GM13976 (cell line): Measurements from ENCODE around the gene POLR2A.

Experiments
- DNase-seq: peaks from one replicate; pipeline ENCODE4 v3.0.0; 2012; ENCODE audit warnings: low spot score
- CTCF ChIP-seq: IDR thresholded peaks from 2 replicates; pipeline ENCODE4 v1.5.1; 2012; ENCODE audit warnings: borderline replicate concordance, mild to moderate bottlenecking; ENCODE audit not compliant: insufficient read depth; ENCODE audit errors: extremely low read depth, missing control alignments, control extremely low read depth
- in situ Hi-C: fragments of 300-500 bp; cut with MboI; formaldehyde crosslinking; loops from one replicate; pipeline ENCODE4 v1.12.0; 2022; ENCODE audit warnings: low sequenced_read_pairs, mixed read lengths, inconsistent platforms; ENCODE audit not compliant: unreplicated experiment

POLR2A gene

GRCh38 chr17:7486181-7486580 is 2.0 kb downstream of the POLR2A start:
- in situ Hi-C loops: no loop called here

GRCh38 chr17:7490144-7490543 is 6.0 kb downstream of the POLR2A start:
- in situ Hi-C loops: no loop called here
- TF ChIP-seq CTCF: no peak
- no peak for DNase-seq

More at GRCh38 chr17:7486181-7486580, 2.0 kb downstream of the POLR2A start:
- DNase-seq: no peak
- no peak for TF ChIP-seq CTCF

- no peak for TF ChIP-seq CTCF
- in situ Hi-C loops: no loop called here
Measured at GRCh38 chr17:7491583-7491982, 7.4 kb downstream of the POLR2A start.

GRCh38 chr17:7493941-7494340 is 9.8 kb downstream of the POLR2A start:
- DNase-seq: no peak
- TF ChIP-seq CTCF: no peak
- in situ Hi-C loops: no loop called here

More at GRCh38 chr17:7491583-7491982, 7.4 kb downstream of the POLR2A start:
- DNase-seq: no peak

GRCh38 chr17:7495906-7496434 is 11.8 kb downstream of the POLR2A start:
- TF ChIP-seq CTCF: no peak
- in situ Hi-C loops: no loop called here
- DNase-seq: no peak

- no peak for TF ChIP-seq CTCF
- no peak for DNase-seq
- in situ Hi-C loops: no loop called here
Measured at GRCh38 chr17:7496470-7497183, 12.5 kb downstream of the POLR2A start.

- no peak for DNase-seq
- TF ChIP-seq CTCF: no peak
- in situ Hi-C loops: no loop called here
Measured at GRCh38 chr17:7497228-7497627, 13.1 kb downstream of the POLR2A start.
